KMS-11 (cell line): ENCODE data around the gene COX7A1.
"Not testable (repeated sequence)": the region's sequence is repeated elsewhere in the genome, so short reads cannot be mapped to it uniquely, and the experiment has no call there.

ENCODE experiments used
- H2AFZ ChIP-seq: fragments of 200-600 bp; sonication (generic); 2 replicates; pipeline ENCODE4 v1.6.1; 2016; ENCODE audit warnings: antibody characterized with exemption, mixed run types, low read depth
- H3K27ac ChIP-seq: fragments of 200-600 bp; sonication (generic); 2 replicates; pipeline ENCODE4 v1.6.1; 2016; ENCODE audit warnings: mild to moderate bottlenecking, mixed run types
- H3K27me3 ChIP-seq: fragments of 200-600 bp; sonication (generic); 2 replicates; pipeline ENCODE4 v1.6.1; 2017; ENCODE audit warnings: mild to moderate bottlenecking, low read depth, mixed run types, moderate library complexity; ENCODE audit not compliant: insufficient read depth
- H3K36me3 ChIP-seq: fragments of 200-600 bp; sonication (generic); 2 replicates; pipeline ENCODE4 v1.6.1; 2017; ENCODE audit warnings: mild to moderate bottlenecking, mixed run types; ENCODE audit not compliant: insufficient read depth
- H3K4me1 ChIP-seq: fragments of 200-600 bp; sonication (generic); 2 replicates; pipeline ENCODE4 v1.6.1; 2016; ENCODE audit warnings: mild to moderate bottlenecking, low read depth, mixed run types; ENCODE audit not compliant: poor library complexity, severe bottlenecking
- H3K4me2 ChIP-seq: fragments of 200-600 bp; sonication (generic); 2 replicates; pipeline ENCODE4 v1.7.0; 2016; ENCODE audit warnings: mild to moderate bottlenecking, mixed run types
- H3K4me3 ChIP-seq: fragments of 200-600 bp; sonication (generic); IDR thresholded peaks from 2 replicates; pipeline ENCODE4 v1.6.1; 2017; ENCODE audit warnings: low read depth, low read length, mixed read lengths; ENCODE audit not compliant: insufficient read depth
- H3K79me2 ChIP-seq: fragments of 200-600 bp; sonication (generic); 2 replicates; pipeline ENCODE4 v1.6.1; 2016; ENCODE audit warnings: low read depth, mixed run types; ENCODE audit not compliant: insufficient read depth
- H3K9ac ChIP-seq: fragments of 200-600 bp; sonication (generic); 2 replicates; pipeline ENCODE4 v1.6.1; 2016; ENCODE audit warnings: mild to moderate bottlenecking, mixed run types
- H4K20me1 ChIP-seq: fragments of 200-600 bp; sonication (generic); 2 replicates; pipeline ENCODE4 v1.6.1; 2016; ENCODE audit warnings: mild to moderate bottlenecking, mixed run types; ENCODE audit not compliant: insufficient read depth
- TF ChIP-seq, protein P1 (sequence below): fragments of 200-600 bp; sonication (generic); conservative IDR thresholded peaks from 2 replicates; pipeline ENCODE4 v1.6.1; 2017; ENCODE audit warnings: low read depth, mild to moderate bottlenecking, antibody characterized with exemption, low read length, moderate library complexity, mixed read lengths

COX7A1 gene

DNA sequence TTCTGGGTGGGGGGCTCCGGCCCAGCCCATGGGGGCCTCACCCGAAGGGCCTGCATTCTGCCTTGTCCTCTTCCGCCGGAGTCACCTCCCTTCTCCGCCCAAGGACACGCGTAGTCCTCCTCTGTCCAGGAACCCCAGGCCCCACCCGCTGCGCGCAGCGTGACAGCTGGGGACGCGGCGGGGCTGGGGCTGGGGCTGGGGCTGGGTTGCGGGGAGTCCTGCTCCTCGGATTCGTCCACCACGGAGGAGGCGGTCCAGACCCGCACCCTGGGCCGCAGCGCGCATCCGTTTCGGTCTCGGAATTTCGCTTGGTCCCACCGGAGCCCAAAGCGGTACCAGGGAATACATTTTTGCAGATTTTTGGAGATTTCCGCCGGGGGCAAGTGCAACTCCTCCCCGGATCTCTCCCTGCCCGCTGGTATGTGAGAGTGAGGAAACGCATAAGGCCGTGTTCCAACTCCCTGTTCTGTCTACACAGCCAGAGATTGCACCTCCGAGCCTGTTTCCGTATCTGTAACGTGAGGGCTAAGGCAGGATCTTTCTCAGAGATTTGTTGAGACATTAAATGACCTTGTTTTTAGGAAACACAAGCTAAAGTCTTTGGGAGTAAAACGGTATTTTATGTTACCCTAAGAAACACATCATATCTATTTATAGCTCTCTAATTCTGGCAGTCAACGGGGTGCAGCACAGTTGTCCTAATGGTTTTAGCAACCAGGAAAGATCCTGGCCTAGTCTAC lies at the start of gene COX7A1:
Gene COX7A1 (minus strand): TSS at position 96 of the 740 bp plus-strand sequence. CDS start 40 bp downstream, at position 56.
- H2AFZ ChIP-seq, result no peak within 1 kb of the TSS
- H3K27me3 ChIP-seq, result no peaks in the 10 kb centered on the region

DNA sequence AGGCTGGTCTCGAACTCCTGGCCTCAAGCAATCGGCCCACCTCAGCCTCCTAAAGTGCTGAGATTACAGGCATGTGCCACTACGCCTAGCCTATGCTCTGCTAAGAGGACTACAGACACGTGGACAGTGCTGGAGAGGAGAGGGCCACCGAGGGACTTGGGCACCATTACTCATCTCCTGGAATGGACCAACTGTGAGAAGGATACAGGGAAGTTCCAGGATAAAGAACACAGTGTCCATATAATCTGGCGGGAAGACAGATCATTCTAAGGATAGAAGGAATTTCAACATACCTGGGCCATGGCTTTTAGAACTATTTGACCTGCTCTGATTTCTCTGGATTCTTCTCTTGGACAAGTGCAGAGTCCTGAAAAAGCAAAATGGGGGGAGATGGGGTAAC lies 49.4 kb upstream of the COX7A1 start:
- Histone ChIP-seq H3K4me2 (no peak overlapping the region), H3K4me1 (no peaks in the 10 kb centered on the region)

More for the DNA sequence above, at the start of gene COX7A1:
- Histone ChIP-seq H3K4me1 (no peaks in the 10 kb centered on the region), H3K79me2 (no peaks in the 10 kb centered on the region), H4K20me1 (no peaks in the 10 kb centered on the region), H3K4me2 (no peak within 1 kb of the TSS), H3K36me3 (no peaks in the 10 kb centered on the region), H3K4me3 (no peak within 1 kb of the TSS), H3K9ac (no peak within 1 kb of the TSS), H3K27ac (no peak within 1 kb of the TSS)
- TF ChIP-seq, protein P1, sequence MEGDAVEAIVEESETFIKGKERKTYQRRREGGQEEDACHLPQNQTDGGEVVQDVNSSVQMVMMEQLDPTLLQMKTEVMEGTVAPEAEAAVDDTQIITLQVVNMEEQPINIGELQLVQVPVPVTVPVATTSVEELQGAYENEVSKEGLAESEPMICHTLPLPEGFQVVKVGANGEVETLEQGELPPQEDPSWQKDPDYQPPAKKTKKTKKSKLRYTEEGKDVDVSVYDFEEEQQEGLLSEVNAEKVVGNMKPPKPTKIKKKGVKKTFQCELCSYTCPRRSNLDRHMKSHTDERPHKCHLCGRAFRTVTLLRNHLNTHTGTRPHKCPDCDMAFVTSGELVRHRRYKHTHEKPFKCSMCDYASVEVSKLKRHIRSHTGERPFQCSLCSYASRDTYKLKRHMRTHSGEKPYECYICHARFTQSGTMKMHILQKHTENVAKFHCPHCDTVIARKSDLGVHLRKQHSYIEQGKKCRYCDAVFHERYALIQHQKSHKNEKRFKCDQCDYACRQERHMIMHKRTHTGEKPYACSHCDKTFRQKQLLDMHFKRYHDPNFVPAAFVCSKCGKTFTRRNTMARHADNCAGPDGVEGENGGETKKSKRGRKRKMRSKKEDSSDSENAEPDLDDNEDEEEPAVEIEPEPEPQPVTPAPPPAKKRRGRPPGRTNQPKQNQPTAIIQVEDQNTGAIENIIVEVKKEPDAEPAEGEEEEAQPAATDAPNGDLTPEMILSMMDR, result no peak

GRCh38 chr19:36198119-36198518 lies 45.9 kb upstream of the COX7A1 start:
- H3K36me3 ChIP-seq, result no peaks in the 10 kb centered on the region
- H3K27ac ChIP-seq, result no peak overlapping the region
- H3K4me3 ChIP-seq, result no peak overlapping the region
- H3K4me2 ChIP-seq, result no peak overlapping the region
- no peaks in the 10 kb centered on the region for H4K20me1 ChIP-seq
- no peak overlapping the region for H2AFZ ChIP-seq
- TF ChIP-seq, protein P1, result no peak
- no peaks in the 10 kb centered on the region for H3K4me1 ChIP-seq
- no peaks in the 10 kb centered on the region for H3K79me2 ChIP-seq
- H3K9ac ChIP-seq, result no peak overlapping the region
- no peaks in the 10 kb centered on the region for H3K27me3 ChIP-seq

More for the DNA sequence above, 49.4 kb upstream of the COX7A1 start:
- no peak overlapping the region for H3K4me3 ChIP-seq
- H4K20me1 ChIP-seq, result no peaks in the 10 kb centered on the region
- TF ChIP-seq, protein P1, result no peak
- H3K27me3 ChIP-seq, result no peaks in the 10 kb centered on the region
- H2AFZ ChIP-seq, result no peak overlapping the region
- no peak overlapping the region for H3K9ac ChIP-seq
- no peaks in the 10 kb centered on the region for H3K36me3 ChIP-seq
- no peaks in the 10 kb centered on the region for H3K79me2 ChIP-seq
- H3K27ac ChIP-seq, result no peak overlapping the region

DNA sequence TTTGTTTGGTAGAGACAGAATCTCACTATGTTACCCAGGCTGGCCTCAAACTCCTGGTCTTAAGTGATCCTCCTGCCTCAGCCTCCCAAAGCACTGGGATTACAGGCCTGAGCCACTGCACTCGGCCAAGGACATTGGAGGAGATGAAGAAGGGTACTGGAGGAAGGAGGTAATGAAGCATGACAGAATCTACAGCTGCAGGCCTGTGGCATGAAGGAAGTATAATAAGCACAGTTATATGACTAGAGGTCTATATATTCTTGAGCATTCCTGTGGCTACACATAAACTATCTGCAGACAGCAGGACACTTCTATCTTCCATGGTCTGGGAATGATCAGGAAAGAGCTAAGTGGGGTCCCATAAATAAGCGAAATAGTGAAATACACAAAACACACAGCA lies 44.0 kb upstream of the COX7A1 start:
- Histone ChIP-seq H4K20me1 (no peaks in the 10 kb centered on the region), H3K9ac (no peak overlapping the region), H3K79me2 (no peaks in the 10 kb centered on the region), H3K4me1 (no peaks in the 10 kb centered on the region), H3K4me2 (no peak overlapping the region), H3K27ac (no peak overlapping the region), H3K36me3 (no peaks in the 10 kb centered on the region), H3K27me3 (no peaks in the 10 kb centered on the region), H2AFZ (no peak overlapping the region), H3K4me3 (no peak overlapping the region)
- TF ChIP-seq, protein P1, result no peak

GRCh38 chr19:36186722-36187121 lies 34.5 kb upstream of the COX7A1 start:
- not testable (repeated sequence) for H3K36me3 ChIP-seq, H3K9ac ChIP-seq, H3K27ac ChIP-seq, H4K20me1 ChIP-seq, H3K4me1 ChIP-seq, H3K4me2 ChIP-seq, H3K4me3 ChIP-seq, H3K79me2 ChIP-seq, H3K27me3 ChIP-seq, H2AFZ ChIP-seq
